GM18519 (cell line): ENCODE results near the gene NKD1.

ENCODE experiments used
- ATAC-seq: cut with Tn5 transposase; IDR thresholded peaks from one replicate; pipeline ENCODE4 v1.9.1; 2021; ENCODE audit warnings: mild to moderate bottlenecking, moderate library complexity; ENCODE audit not compliant: unreplicated experiment, low FRiP score

NKD1 gene

DNA sequence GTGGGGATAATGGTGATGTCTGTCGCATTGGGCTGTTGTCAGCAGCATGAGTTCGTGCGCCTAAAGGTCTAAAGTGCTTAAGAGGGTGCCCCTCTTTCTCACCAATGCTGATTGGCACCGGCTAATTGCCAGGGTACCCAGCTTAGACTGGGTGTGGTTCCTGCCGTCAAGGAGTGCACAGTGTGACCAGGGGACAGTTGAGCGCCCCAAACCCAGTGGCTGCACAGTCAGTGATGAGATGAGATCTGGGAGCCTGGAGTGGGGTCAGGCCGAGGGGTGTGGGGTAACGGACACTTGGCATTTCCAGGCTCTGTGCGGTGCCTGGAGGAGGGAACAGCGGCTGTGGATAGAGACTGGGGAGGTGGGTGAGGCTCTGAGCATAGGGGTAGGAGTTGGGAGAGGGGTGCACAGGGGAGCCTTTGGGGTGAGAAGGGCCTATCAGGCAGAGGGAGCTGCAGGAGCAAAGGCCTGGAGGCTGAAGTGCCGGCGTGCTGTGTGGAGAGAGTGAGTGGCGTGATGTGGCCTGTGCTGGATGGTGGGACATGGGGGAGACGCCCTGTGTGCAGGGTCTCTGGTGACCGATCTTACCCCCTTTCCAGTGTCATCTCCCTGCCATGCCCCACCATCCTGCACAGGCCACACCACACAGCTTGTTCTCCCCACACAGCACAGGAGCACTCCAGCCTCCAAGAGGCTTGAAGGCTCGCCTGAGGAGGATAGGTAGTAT is 74.6 kb downstream of the NKD1 start:
- ATAC-seq = no peak

DNA sequence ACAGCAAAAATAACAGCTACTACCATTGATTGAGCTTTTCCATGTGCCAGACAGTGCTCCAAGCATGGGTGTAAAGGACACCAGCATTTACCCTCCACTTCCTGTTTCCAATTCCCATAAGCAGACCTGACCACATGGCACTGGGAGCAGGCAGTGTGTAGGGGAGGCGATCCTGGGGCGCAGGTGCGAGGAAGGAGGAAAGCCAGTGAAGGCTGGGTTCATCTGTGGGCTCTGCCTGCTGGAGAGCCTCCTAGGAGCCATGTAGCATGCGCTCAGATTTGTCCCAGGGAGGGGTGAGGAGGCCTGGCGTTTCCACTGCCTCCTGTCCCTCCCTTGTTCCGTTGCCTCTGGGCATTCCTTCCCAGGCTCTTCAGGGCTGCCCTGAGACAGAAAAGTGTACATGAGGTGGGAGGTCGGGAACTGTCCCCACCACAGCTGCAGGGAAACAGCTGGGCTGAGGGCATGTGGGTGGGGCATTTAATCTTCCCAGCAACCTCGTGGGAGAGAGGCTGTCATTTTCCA is 76.3 kb downstream of the NKD1 start:
- ATAC-seq = no peak

DNA sequence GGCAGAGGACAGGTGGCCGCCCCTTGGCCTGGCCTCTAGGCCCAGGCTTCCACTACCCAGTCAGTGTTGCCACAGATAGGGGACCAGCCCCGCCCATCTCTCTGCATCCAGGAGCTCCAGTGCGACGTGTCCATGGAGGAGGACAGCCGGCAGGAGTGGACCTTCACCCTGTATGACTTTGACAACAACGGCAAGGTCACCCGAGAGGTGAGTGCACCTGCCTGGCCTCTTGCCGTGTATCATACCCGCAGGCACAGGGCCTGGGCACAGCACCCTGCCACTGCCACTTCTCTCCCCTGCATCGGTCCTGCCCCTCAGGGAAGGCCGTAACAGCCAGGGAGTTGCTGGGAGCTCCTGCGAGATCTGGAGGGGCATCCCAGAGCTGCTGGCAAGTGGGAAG is 77.2 kb downstream of the NKD1 start:
- ATAC-seq = no peak

DNA sequence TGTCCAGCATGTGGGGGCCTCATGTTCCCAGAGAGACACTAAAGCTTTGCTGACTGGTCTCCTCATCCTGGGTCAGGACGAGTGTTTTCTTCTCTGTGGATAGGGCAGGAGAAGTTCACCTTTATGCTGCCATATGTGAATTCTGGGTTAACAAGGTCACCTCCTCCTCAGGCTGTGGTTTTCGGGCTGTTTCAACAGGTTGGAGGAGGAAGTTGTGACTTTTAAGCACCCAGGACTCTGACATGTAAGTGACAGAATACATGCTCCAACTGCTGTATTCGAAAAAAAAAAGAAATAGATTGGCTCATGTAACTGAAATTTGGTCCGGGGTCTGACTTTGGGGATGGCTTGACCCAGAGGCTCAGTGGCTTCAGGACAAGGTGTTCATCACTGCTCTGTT is 78.7 kb downstream of the NKD1 start:
- no peak for ATAC-seq

DNA sequence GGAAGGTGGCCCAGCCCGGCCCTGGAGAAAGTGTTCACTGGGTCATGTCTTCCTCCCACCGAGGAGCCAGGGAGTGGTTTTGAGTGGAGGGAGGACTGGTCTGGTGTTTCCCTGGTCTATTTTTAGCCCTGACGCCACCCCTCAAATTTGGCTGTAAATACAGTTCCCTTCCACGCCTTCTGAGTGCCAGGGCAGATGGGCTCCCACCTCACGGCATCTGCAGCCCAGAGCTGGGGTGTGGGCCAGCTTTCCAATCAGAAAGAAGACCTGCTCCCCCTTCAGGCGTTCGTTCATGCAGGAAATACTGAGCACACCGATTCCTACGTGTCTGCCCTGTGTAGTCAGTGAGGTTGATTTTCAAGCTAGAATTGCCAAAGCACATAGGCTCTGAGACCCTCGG is 79.2 kb downstream of the NKD1 start:
- no peak for ATAC-seq

DNA sequence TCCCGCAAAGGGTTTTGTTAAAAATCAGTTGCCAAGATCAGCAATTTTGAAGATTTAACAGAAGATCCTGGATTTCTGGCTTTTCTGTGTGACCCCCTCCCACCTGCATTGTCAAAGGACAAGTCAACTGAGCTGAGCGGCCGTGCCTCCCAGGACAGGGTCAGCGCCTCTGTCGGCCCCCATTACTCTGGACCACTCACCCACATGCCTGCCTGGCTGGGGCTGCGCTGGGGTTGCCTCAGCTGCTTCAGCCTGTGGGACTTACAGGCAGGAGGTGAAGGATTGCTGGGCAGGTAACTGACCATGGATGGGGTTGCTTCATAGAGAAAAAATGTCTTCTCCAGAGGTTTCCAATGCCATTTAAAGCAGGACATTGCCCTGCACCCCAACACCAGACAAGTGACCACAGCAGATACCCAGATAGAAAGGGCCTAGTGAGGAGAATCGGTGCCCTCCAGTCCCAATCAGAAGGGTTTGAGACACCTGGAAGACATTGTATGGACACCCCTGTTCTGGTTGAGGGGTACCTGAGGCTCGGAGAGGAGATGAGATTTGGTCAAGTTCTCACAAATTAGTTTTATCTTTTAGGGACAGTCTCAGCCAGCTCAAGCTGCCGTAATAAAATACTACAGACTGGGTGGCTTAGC is 80.1 kb downstream of the NKD1 start:
- ATAC-seq = no peak

DNA sequence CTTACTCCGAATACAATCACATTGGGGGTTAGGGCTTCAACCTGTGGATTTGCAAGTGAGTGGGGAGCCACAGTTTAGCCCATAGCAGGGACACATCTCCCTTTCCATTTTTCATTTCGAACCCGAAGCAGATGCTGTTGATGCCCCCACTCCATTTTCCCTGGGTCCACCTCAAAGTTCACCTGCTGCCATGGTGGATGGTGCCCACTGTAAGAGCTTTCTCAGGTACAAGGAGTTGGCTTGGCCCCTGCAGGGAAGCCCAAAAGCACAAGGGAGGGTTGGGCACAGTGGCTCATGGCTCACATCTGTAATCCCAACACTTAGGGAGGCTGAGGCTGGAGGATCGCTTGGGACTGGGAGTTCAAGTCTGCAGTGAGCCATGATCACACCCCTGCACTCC is 81.1 kb downstream of the NKD1 start:
- no peak for ATAC-seq

DNA sequence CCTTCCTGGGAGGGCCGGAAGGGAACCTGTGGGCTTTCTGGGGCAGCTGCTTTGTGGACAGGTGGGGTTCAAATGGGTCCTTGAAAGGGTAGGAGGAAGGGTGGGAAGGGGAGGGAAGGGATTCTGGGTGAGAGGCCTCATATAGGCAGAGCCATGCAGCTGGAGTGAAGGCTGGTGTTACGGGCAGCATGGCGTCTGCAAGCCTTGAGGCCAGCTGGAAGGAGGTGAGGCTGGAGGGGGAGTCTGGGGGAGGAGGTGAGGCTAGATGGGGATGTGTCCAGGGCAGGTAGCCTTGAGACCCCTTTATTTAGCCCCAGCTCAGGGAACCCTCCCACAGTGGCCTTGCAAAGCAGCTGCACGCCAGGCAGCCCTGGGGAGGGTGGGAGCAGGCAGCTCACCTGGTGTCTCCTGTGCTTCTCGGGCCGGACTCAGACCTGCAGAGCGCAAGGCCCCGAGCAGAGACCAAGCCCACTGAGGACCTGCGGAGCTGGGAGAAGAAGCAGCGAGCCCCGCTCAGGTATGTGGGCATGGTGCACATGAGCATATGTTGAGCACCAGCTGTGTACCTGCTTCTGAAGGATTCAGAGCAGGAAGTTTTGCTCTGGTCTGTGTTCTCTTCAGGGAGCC is 82.3 kb downstream of the NKD1 start:
- ATAC-seq = no peak

DNA sequence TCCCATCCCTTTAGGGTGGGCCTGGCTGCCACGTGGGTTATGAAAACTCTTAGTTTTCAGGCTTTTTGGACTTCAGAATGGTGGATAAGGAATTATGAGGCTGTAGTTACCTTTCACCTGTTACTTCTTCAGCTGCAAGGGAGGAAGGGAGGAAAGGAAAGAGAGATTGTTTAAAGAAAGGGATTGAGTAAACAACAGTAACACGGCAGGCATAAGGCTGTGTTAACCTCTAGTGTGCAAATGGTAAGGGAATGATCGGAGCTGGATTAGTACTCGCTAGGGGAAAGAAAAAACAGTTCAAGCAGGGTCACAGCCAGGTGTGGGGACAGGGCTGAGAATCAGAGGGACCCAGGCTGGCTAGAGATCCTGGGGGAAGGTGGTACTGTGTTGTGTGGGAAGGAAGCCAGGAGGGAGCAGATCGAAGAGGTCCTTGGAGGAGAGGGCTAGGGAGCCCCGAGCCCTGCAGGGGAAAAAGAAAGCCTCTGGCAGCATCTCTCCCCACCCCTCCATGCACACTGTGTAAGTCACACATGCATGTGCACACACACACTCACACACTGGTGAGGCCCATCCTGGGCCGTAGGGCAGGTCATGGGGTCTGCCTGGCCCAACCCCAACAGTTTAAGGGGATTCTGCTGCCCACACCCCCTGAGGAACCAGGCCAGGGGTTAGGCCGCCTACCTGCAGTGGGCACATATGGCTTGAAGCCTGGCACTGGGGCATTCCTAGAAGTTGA is 83.2 kb downstream of the NKD1 start:
- no peak for ATAC-seq

DNA sequence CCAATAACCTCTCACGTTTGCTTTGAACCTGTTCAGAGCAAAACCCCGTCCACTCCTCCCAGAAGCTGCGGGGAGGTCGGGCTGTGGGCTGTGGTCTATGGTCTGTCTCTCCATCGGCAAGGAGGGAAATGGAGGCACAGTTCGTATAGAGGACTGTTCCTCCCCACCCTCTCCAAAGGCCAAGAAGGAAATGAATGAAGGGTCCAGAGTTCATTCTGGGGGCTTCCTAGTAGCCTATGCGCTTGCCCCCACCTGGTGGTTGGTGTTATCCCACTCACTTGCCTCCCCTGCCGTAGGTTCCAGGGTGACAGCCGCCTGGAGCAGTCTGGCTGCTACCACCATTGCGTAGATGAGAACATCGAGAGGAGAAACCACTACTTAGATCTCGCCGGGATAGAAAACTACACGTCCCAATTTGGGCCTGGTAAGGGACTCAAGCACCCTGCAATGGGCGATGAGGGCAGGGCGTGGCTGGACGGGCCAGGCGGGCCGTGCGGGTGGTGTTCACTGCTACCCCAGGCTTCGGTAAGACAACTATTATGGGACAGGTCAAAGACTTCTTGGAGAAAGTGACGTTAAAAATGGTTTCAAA is 83.9 kb downstream of the NKD1 start:
- no peak for ATAC-seq

DNA sequence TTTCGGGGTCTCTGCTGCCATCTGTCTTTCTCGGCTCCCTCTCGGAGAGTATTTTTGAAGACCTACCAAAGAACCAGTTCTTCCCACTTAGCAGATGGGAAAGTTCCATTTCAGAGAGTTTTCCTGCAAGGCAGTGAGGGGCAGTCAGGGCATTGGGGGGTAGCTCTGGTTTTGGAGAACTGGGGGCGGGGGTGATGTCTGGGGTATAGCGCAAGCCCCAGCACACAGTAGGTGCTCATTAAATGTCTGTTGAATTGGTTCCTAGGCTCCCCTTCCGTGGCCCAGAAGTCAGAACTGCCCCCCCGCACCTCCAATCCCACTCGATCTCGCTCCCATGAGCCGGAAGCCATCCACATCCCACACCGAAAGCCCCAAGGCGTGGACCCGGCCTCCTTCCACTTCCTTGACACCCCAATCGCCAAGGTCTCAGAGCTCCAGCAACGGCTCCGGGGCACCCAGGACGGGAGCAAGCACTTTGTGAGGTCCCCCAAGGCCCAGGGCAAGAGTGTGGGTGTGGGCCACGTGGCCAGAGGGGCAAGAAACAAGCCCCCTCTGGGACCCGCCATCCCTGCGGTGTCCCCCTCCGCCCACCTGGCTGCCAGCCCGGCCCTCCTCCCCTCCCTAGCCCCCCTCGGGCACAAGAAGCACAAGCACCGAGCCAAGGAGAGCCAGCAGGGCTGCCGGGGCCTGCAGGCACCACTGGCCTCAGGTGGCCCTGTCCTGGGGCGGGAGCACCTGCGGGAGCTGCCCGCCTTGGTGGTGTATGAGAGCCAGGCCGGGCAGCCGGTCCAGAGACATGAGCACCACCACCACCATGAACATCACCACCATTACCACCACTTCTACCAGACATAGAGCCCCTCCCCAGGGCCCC is 85.0 kb downstream of the NKD1 start:
- no peak for ATAC-seq

DNA sequence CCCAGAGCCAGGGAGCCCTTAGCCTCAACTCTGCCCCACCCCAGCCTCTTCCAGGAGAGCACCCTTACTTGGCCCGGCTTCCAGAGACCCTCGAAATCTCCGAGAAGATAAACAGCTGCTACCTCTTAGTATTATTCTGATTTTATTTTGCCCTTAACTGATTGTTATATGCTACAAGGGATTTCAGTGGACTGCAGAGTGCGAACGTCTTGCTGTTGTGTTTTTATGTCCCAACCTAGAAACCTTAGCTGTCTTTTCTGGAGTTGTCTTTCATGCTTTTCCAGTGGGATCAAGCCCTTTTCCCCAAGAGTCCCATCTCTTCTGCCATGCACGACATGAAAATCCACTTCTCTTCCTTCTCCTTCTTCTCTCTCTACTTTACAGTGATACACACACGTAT is 85.9 kb downstream of the NKD1 start:
- ATAC-seq = no peak

DNA sequence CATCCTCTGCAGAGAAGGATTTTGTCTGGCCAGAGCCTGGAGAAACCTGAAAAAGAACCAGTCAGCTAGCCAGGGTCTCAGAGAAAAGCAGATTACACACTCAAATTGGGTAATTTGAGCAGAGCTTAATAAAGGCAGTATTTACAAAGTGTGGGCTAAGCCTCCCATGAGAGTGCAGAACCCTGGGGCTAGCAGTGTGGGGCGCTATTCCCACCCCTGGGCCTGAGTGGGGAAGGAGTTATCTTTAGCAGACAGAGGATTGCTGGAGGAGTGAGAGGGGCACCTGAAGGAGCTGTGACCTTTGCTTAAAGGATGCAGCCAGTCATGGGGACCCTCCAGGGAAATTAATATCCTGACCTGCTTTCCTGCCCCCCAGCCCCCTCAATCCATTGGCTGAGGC is 86.8 kb downstream of the NKD1 start:
- no peak for ATAC-seq

DNA sequence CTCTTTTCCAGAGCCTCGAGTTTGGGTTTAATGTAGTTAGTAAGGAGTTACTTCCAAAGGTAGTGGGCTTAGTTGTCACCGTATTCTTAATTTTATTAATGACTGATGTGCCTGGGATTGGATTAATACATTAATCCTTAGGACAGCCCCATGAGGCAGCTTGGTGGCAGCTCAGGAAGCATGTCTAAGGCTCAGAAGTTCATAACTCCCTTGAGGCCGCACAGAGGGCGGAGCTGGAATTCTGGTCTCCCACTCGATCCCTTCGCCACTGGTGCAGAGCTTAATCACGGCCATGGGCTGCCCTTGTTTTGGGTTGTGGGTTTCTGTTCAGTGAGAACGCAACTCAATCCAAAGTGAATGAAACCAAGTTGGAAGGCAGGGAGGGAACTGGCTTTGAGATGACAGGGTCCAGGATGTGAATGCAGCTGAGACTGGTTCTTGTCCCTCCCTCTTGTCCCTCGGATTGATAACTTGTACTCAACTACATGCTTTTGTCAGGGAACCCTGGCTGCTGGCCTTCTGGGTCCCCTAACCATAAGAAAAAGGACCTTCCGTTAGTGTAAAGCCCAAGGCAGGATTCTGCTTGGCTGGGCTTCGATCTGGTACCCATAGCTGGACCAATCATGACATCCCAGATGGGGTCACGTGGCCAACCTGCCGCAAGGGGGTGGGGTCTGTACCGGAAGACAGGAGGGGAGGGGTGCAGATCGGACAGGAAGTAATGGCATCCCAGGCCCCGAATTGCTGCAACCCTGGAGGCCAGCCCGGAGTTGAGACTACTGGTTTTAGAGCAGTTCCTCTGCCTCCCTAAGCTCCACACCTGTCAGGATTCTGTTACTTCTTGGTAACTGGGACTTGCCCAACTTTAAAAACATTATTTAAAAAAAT is 87.6 kb downstream of the NKD1 start:
- no peak for ATAC-seq

DNA sequence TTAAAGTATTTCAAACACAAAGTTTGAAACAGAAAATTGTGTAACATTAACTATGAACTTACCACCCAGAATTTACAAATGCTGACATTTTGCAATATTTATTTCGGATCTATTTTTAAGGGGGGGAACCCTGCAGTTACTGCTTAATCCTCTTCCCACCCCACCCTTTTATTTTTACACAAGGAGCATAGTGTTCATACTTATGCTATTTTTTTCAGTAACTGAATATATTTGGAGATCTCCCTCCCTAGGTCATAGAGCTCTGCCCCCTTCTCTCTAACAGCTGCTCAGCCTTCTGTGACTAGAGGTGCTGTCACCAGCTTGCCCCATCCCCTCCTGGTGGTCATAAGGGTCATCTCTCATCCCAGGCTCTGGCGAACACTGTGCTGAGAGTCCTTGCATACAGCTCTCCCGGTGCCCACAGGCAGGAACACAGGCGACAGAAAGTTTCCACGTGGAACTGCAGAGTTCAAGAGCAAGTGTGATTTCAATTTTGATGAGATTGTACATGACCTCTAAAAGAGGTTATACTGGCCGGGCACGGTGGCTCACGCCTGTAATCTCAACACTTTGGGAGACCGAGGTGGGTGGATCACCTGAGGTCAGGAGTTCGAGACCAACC is 88.7 kb downstream of the NKD1 start:
- no peak for ATAC-seq

DNA sequence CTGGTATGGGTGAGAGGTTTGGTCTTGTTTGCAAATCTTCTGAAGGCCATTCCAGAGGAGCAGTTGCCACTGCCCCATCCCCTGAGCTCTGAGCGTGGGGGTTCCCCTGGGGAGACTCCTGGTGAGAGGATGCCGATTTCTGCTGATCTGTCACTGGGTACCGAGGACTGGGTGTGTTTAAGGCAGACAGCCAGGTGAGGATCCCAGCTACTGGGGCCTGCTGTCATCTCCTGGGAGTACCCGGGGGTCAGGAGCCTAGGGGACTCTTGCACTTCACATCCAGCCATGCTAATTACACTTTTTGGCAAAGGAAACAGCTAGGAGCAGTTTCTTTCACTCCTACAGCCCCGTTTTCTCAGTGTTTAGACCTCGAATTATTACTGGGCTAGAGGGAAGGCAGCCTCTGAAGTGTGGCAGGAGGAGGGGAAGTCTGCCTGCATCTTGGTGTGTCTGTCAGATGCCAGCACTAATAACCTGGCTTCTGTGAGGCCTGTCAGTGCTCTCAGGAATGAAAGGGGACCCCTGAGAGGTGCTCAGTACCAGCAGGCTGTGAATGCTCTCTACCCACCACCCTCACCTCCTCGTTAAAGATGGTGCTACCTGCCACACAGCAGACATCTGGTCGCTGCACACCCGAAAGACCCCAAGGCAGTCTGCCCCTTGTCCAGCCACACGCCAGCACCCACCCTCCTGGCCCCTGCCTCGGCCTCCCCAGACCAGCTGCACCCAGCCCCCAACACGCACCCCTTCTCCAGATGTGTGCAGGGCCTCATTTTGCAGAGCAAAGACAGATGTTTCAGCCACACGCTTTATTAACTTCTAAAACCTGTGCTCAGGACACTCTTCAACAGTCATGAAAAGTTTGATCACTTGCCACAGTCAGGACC is 89.8 kb downstream of the NKD1 start:
- no peak for ATAC-seq
